ENCODE measurements around the gene PDXK.
"Not testable (repeated sequence)": the region's sequence is repeated elsewhere in the genome, so short reads cannot be mapped to it uniquely, and the experiment has no call there.

The PDXK gene

DNA sequence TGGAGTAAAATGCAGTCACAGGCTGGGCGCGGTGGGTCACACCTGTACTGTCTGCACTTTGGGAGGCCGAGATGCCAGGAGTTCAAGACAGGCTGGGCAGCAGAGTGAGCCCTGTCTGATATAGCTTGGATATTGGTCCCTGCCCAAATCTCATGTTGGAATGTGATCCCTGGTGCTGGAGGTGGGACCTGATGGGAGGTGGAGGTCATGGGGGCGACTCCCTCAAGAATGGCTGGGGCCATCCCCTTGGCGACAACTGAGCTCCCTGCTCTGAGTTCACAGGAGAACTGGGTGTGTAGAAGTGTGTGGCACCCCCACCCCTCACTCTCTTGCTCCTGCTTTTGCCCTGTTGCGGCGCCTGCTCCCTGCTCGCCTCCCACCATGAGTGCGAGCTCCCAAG lies 11.5 kb upstream of the PDXK start:
- H3K4me3 ChIP-seq (ENCODE audit: control insufficient read depth, low read depth, low read length): no peak overlapping the region
- TF ChIP-seq, protein P1, sequence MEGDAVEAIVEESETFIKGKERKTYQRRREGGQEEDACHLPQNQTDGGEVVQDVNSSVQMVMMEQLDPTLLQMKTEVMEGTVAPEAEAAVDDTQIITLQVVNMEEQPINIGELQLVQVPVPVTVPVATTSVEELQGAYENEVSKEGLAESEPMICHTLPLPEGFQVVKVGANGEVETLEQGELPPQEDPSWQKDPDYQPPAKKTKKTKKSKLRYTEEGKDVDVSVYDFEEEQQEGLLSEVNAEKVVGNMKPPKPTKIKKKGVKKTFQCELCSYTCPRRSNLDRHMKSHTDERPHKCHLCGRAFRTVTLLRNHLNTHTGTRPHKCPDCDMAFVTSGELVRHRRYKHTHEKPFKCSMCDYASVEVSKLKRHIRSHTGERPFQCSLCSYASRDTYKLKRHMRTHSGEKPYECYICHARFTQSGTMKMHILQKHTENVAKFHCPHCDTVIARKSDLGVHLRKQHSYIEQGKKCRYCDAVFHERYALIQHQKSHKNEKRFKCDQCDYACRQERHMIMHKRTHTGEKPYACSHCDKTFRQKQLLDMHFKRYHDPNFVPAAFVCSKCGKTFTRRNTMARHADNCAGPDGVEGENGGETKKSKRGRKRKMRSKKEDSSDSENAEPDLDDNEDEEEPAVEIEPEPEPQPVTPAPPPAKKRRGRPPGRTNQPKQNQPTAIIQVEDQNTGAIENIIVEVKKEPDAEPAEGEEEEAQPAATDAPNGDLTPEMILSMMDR (IDR thresholded peaks at IDR 0.05; ENCODE audit: control insufficient read depth, insufficient read depth, low read depth, low read length, missing control alignments): no peak
- no peak for DNase-seq (ENCODE audit: low read depth)

DNA sequence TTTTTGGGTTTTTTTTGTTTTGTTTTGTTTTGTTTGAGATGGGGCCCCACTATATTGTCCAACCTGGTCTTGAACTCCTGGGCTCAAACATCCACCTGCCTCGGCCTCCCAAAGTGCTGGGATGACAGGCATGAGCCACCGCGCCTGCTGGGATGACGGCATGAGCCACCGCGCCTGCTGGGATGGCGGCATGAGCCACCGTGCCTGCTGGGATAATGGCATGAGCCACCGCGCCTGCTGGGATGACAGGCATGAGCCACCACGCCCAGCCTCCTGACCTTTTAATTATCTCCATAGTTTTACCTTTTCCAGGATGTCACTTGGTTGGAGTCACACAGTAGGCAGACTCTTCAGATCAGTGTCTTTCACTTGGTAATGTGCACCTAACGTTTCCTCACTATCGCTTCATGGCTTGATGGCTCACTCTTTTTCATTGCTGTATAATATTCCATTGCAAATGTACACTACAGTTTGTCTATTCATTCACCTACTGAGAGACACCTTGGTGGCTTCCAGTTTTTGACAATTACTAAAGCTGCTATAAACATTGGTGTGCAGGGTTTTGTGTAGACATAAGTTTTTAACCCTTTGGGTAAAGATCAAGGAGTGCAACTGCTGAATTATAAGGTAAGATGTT lies 10.1 kb upstream of the PDXK start:
- no peak for DNase-seq (ENCODE audit: low read depth)
- H3K4me3 ChIP-seq (ENCODE audit: control insufficient read depth, low read depth, low read length): no peak overlapping the region
- TF ChIP-seq, protein P1 (IDR thresholded peaks at IDR 0.05; ENCODE audit: control insufficient read depth, insufficient read depth, low read depth, low read length, missing control alignments): no peak

DNA sequence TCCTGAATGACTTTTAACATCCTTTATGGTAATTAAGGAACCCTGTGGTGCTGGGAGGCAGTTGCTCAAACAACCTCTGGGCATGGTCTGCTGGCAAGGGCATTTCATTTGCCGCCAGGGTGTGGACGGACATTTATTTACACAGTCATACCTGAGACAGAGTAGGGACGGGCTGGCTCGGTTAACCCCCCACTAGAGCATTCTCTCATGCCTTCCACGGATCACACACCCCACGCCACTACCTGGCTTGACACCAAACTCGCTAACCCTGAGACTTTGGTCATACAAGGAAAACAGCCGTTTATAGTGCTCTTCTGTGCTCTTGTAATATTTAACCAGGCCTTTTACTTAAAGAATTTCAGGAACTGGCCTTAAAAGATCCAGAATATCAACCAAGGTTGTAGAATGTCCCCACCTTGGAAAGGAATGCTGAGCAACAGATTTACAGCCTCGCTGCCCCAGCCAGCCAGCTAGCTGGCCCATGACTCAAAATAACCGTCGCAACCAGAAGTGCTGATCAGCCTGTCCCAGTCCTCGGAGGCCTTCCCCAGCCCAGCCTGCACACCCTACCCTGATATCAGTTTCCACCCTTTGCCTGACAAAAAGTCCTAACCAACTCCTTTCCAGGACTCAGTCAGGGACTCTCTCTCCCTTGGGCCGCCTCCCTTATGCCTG lies 6.5 kb upstream of the PDXK start:
- H3K4me3 ChIP-seq (ENCODE audit: control insufficient read depth, low read depth, low read length): no peak overlapping the region
- TF ChIP-seq, protein P1 (IDR thresholded peaks at IDR 0.05; ENCODE audit: control insufficient read depth, insufficient read depth, low read depth, low read length, missing control alignments): no peak
- no peak for DNase-seq (ENCODE audit: low read depth)

DNA sequence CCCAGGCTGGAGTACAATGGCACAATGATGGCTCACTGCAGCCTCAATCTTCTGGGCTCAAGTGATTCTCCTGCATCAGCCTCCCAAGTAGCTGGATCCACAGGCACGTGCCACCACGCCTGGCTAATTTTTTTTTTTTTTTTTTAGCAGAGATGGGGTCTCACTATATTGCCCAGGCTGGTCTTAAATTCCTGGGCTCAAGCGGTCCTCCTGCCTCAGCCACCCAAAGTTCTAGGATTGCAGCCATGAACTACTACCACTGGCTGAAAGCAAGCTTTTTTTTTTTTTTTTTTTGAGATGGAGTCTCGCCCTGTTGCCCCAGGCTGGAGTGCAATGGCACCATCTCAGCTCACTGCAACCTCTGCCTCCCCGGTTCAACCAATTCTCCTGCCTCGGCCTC lies 5.8 kb upstream of the PDXK start:
- not testable (repeated sequence) for DNase-seq (ENCODE audit: low read depth); H3K4me3 ChIP-seq (ENCODE audit: control insufficient read depth, low read depth, low read length)

DNA sequence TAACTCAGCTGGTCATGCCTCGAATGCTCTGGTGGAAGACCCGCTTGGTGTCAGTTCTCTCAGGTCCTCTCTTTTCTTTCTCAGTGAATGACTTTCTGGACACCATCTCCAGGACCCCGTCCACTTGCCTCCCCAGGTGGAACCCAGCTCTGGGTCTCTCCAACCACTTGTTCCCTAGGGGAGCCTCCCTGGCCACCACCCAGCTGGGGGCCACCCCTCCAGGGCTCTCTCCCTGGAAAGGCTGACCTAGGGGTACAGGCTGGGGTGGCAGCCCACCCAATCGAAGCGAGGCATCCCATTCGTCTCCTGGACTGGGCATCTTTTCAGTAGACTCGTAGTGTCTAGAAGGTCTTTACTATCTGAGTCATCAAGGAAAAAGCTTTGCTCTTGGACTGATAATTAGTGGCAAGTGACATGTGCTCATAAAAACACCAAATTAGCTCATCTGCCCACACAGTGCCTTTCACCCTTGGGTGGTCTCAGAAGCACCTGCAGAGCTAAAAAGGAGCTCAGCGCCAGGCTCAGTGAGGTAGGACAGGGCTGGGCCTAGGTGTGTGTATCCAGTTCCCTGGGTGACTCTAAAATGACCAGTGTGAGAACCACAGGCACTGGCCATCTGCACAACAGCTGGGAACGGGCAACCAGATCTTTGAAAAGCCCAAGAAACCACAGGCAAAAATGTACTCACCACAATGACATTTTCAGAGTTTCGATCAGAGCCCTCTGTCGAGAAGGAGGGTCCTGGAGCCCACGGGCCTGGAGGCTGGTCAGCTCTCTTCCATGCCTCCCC lies 2.4 kb upstream of the PDXK start:
- no peak overlapping the region for H3K4me3 ChIP-seq (ENCODE audit: control insufficient read depth, low read depth, low read length)
- TF ChIP-seq, protein P1 (IDR thresholded peaks at IDR 0.05; ENCODE audit: control insufficient read depth, insufficient read depth, low read depth, low read length, missing control alignments): no peak
- DNase-seq (ENCODE audit: low read depth): no peak

DNA sequence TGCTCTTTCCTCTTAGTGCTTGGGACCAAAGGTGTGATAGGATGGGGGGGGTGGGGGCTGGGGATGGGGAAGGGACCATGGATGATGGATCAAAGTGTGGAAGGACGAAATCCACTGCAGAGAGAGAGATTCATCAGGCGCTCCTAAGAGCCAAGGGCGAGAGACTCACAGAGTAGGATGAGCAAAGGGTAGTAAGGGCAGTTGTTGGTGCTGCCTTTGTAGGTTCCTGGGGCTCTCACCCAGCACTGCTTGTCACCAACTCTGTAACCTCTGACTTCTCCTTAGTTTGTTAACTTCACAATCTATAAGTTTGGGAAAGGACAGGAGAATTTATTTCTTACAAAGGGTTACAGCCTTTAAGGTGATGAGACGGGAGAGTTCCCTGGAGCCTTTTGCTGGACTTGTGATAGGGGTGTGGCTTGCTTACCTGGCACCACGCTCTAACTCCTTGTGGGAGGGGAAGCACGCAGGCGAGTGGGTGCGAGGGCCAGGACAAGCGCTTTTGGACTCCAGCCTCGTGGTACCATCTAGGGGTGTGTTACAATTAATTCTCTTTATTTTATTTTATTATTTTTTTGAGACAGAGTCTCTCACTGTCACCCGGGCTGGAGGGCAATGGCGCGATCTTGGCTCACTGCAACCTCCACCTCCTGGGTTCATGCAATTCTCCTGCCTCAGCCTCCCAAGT lies 1.6 kb upstream of the PDXK start:
- TF ChIP-seq, protein P1 (IDR thresholded peaks at IDR 0.05; ENCODE audit: control insufficient read depth, insufficient read depth, low read depth, low read length, missing control alignments): no peak
- no peak overlapping the region for H3K4me3 ChIP-seq (ENCODE audit: control insufficient read depth, low read depth, low read length)
- no peak for DNase-seq (ENCODE audit: low read depth)

Measured in AG09309 (cell line).